GM18517 (cell line): ENCODE data around the gene HELT.
"Not testable (repeated sequence)": the region's sequence is repeated elsewhere in the genome, so short reads cannot be mapped to it uniquely, and the experiment has no call there.

Experiments
- ATAC-seq: cut with Tn5 transposase; IDR thresholded peaks from one replicate; pipeline ENCODE4 v1.9.1; 2021; ENCODE audit warnings: mild to moderate bottlenecking, moderate library complexity; ENCODE audit not compliant: unreplicated experiment

Gene HELT

GRCh38 chr4:185017964-185018772 is at the start of gene HELT:
HELT (plus strand) TSS chr4:185018490; CDS start chr4:185018929, 439 bp downstream.
- no peak for ATAC-seq

GRCh38 chr4:184968784-184969201 is 49.5 kb upstream of the HELT start:
- ATAC-seq, result no peak

- ATAC-seq, result no peak
Observed at GRCh38 chr4:184969610-184970009, 48.7 kb upstream of the HELT start.

- ATAC-seq, result no peak
Observed at GRCh38 chr4:184972991-184973390, 45.3 kb upstream of the HELT start.

GRCh38 chr4:184976348-184976747 is 41.9 kb upstream of the HELT start:
- not testable (repeated sequence) for ATAC-seq

GRCh38 chr4:184977747-184978146 is 40.5 kb upstream of the HELT start:
- no peak for ATAC-seq

- ATAC-seq, result no peak
Observed at GRCh38 chr4:184978211-184978610, 40.1 kb upstream of the HELT start.

GRCh38 chr4:184979461-184980124 is 38.7 kb upstream of the HELT start:
- ATAC-seq, result no peak

- ATAC-seq, result no peak
Observed at GRCh38 chr4:184980261-184980660, 38.0 kb upstream of the HELT start.

- peak; percentile 75 for ATAC-seq
Observed at GRCh38 chr4:184983672-184984356, 34.5 kb upstream of the HELT start.

GRCh38 chr4:184987493-184988031 is 30.7 kb upstream of the HELT start:
- no peak for ATAC-seq

- no peak for ATAC-seq
Observed at GRCh38 chr4:184988611-184989010, 29.7 kb upstream of the HELT start.

- ATAC-seq, result not testable (repeated sequence)
Observed at GRCh38 chr4:184989283-184989682, 29.0 kb upstream of the HELT start.

- ATAC-seq, result not testable (repeated sequence)
Observed at GRCh38 chr4:184990131-184990530, 28.2 kb upstream of the HELT start.

- no peak for ATAC-seq
Observed at GRCh38 chr4:184991860-184992259, 26.4 kb upstream of the HELT start.

GRCh38 chr4:184992422-184992821 is 25.9 kb upstream of the HELT start:
- ATAC-seq, result no peak

- ATAC-seq, result no peak
Observed at GRCh38 chr4:184993247-184993646, 25.0 kb upstream of the HELT start.

- ATAC-seq, result no peak
Observed at GRCh38 chr4:184994010-184994622, 24.2 kb upstream of the HELT start.

- ATAC-seq, result no peak
Observed at GRCh38 chr4:184994623-184995010, 23.7 kb upstream of the HELT start.

GRCh38 chr4:184997656-184998055 is 20.6 kb upstream of the HELT start:
- ATAC-seq, result not testable (repeated sequence)

GRCh38 chr4:185002784-185003183 is 15.5 kb upstream of the HELT start:
- no peak for ATAC-seq
